IMR-90 (cell line): ENCODE measurements around the gene MACF1. TPM values are rescaled to one million over a fixed set of nuclear protein-coding genes. Genes with fewer than 3 reads are reported as not detected.

ENCODE experiments used
- ATAC-seq: fragments of 200-7000 bp; cut with Tn5 transposase; 2 replicates; pipeline ENCODE4 v1.9.1; 2020; ENCODE audit warnings: low read depth, mild to moderate bottlenecking, moderate library complexity
- BruUV-seq: library from RNA; stranded (reverse); fragments of 400-500 nt; replicated peaks from 2 replicates; lab custom pipeline; 2021; lab: Mats Ljungman, UMichigan
- CTCF ChIA-PET: fragments of 300-600 bp; formaldehyde crosslinking; extraction: SDS; loops from one replicate; lab custom pipeline; 2021; ENCODE audit warnings: antibody characterized with exemption; lab: Yijun Ruan, JAX
- POLR2A ChIA-PET: fragments of 300-600 bp; sonication (Branson Sonifier 250); formaldehyde crosslinking; loops from one replicate; lab custom pipeline; 2022; ENCODE audit warnings: antibody characterized with exemption; ENCODE audit not compliant: unreplicated experiment; lab: Charles Lee
- DNase-seq: peaks from one replicate; pipeline ENCODE4 v3.0.0; 2013
- H2AFZ ChIP-seq: replicated peaks from 2 replicates; pipeline ENCODE3; 2013; ENCODE audit warnings: low read length, mild to moderate bottlenecking; ENCODE audit not compliant: poor library complexity
- H2AK5ac ChIP-seq: 2 replicates; pipeline ENCODE4 v1.6.1; 2013; ENCODE audit warnings: low read depth, low read length, inconsistent platforms
- H2AK9ac ChIP-seq: replicated peaks from 2 replicates; pipeline ENCODE3; 2013; ENCODE audit warnings: mild to moderate bottlenecking, low read depth, low read length, moderate library complexity; ENCODE audit not compliant: poor library complexity
- H2BK120ac ChIP-seq: 2 replicates; pipeline ENCODE4 v1.6.1; 2013; ENCODE audit warnings: low read depth, low read length, inconsistent platforms
- H2BK15ac ChIP-seq: 3 replicates; pipeline ENCODE4 v1.6.1; 2013; ENCODE audit warnings: low read depth, low read length, inconsistent platforms
- H2BK20ac ChIP-seq: 2 replicates; pipeline ENCODE4 v1.6.1; 2013; ENCODE audit warnings: low read depth, mild to moderate bottlenecking, inconsistent platforms, low read length, moderate library complexity
- H2BK5ac ChIP-seq: 2 replicates; pipeline ENCODE4 v1.6.1; 2013; ENCODE audit warnings: mild to moderate bottlenecking, low read depth, low read length, inconsistent platforms; ENCODE audit not compliant: poor library complexity, severe bottlenecking
- H3K14ac ChIP-seq: replicated peaks from 2 replicates; pipeline ENCODE4 v1.6.1; 2013; ENCODE audit warnings: low read depth, low read length, inconsistent platforms
- H3K18ac ChIP-seq: 2 replicates; pipeline ENCODE4 v1.6.1; 2013; ENCODE audit warnings: low read depth, low read length, control low read depth
- H3K23ac ChIP-seq: 2 replicates; pipeline ENCODE4 v1.6.1; 2013; ENCODE audit warnings: low read depth, low read length, inconsistent platforms
- H3K27ac ChIP-seq: 2 replicates; pipeline ENCODE4 v1.5.1; 2013; ENCODE audit warnings: mild to moderate bottlenecking, control low read depth, low read length; ENCODE audit not compliant: insufficient read depth
- H3K27me3 ChIP-seq: 2 replicates; pipeline ENCODE4 v1.6.1; 2013; ENCODE audit warnings: low read length; ENCODE audit not compliant: control insufficient read depth, insufficient read depth
- H3K36me3 ChIP-seq: 2 replicates; pipeline ENCODE4 v1.6.1; 2013; ENCODE audit warnings: low read length, mixed read lengths; ENCODE audit not compliant: control insufficient read depth, insufficient read depth
- H3K4ac ChIP-seq: 2 replicates; pipeline ENCODE4 v1.6.1; 2013; ENCODE audit warnings: low read depth, low read length, inconsistent platforms
- H3K4me1 ChIP-seq: 2 replicates; pipeline ENCODE4 v1.6.1; 2013; ENCODE audit warnings: low read length, mixed read lengths; ENCODE audit not compliant: control insufficient read depth, insufficient read depth
- H3K4me2 ChIP-seq: 2 replicates; pipeline ENCODE4 v1.6.1; 2013; ENCODE audit warnings: low read depth, mild to moderate bottlenecking, control low read depth, low read length, moderate library complexity
- H3K4me3 ChIP-seq: 2 replicates; pipeline ENCODE4 v1.5.1; 2013; ENCODE audit warnings: low read depth, mild to moderate bottlenecking, control low read depth, low read length, moderate library complexity; ENCODE audit not compliant: insufficient read depth
- H3K56ac ChIP-seq: 2 replicates; pipeline ENCODE4 v1.6.1; 2013; ENCODE audit warnings: low read length, inconsistent platforms; ENCODE audit not compliant: insufficient read depth; ENCODE audit errors: extremely low read depth
- H3K79me1 ChIP-seq, 2 experiments: 2 replicates each; pipeline ENCODE4 v1.6.1; 2013; ENCODE audit warnings: low read length in 2 of 2, inconsistent platforms in 1 of 2, low read depth in 1 of 2
- H3K9ac ChIP-seq: 2 replicates; pipeline ENCODE4 v1.6.1; 2013; ENCODE audit warnings: low read depth, low read length, control low read depth
- H3K9me1 ChIP-seq: 2 replicates; pipeline ENCODE4 v1.6.1; 2013; ENCODE audit warnings: low read length, inconsistent platforms; ENCODE audit not compliant: insufficient read depth
- H3K9me3 ChIP-seq: 2 replicates; pipeline ENCODE4 v1.6.1; 2013; ENCODE audit warnings: low read length; ENCODE audit not compliant: control insufficient read depth, insufficient read depth
- H4K20me1 ChIP-seq: 2 replicates; pipeline ENCODE4 v1.6.1; 2013; ENCODE audit warnings: low read length, inconsistent platforms; ENCODE audit not compliant: insufficient read depth
- H4K5ac ChIP-seq: 2 replicates; pipeline ENCODE4 v1.6.1; 2013; ENCODE audit warnings: mild to moderate bottlenecking, low read depth, low read length, control low read depth
- H4K8ac ChIP-seq, 2 experiments: 2 replicates each; pipeline ENCODE4 v1.6.1; 2013; ENCODE audit warnings: low read depth in 2 of 2, low read length in 2 of 2, control low read depth in 1 of 2, inconsistent platforms in 1 of 2
- H4K91ac ChIP-seq: 2 replicates; pipeline ENCODE4 v1.6.1; 2013; ENCODE audit warnings: low read depth, low read length, inconsistent platforms; ENCODE audit not compliant: insufficient read depth
- BHLHE40 ChIP-seq: fragments of 150-350 bp; IDR thresholded peaks from 2 replicates; pipeline ENCODE4 v1.6.1; 2016; ENCODE audit warnings: mild to moderate bottlenecking, low read depth, low read length
- CEBPB ChIP-seq: IDR thresholded peaks from 2 replicates; pipeline ENCODE4 v1.6.1; 2012; ENCODE audit warnings: low read depth, low read length, improper control_type of control experiment
- CHD1 ChIP-seq: IDR thresholded peaks from 2 replicates; pipeline ENCODE4 v1.6.1; 2012; ENCODE audit warnings: low read depth, low read length, improper control_type of control experiment
- CTCF ChIP-seq: conservative IDR thresholded peaks from 2 replicates; pipeline ENCODE4 v1.5.1; 2012; ENCODE audit warnings: mild to moderate bottlenecking, low read depth, low read length, improper control_type of control experiment
- ELK1 ChIP-seq: fragments of 150-350 bp; IDR thresholded peaks from 2 replicates; pipeline ENCODE4 v1.6.1; 2016; ENCODE audit warnings: low read depth, mild to moderate bottlenecking, low read length, moderate library complexity, borderline replicate concordance
- FOS ChIP-seq: fragments of 150-350 bp; IDR thresholded peaks from 2 replicates; pipeline ENCODE4 v1.6.1; 2016; ENCODE audit warnings: low read depth, low read length
- MAZ ChIP-seq: IDR thresholded peaks from 2 replicates; pipeline ENCODE4 v1.6.1; 2012; ENCODE audit warnings: low read depth, mild to moderate bottlenecking, low read length, improper control_type of control experiment, moderate library complexity, borderline replicate concordance
- MXI1 ChIP-seq: IDR thresholded peaks from 2 replicates; pipeline ENCODE4 v1.6.1; 2012; ENCODE audit warnings: low read depth, mild to moderate bottlenecking, low read length, moderate library complexity, borderline replicate concordance
- NFE2L2 ChIP-seq: fragments of 150-350 bp; IDR thresholded peaks from 2 replicates; pipeline ENCODE4 v1.6.1; 2016; ENCODE audit warnings: low read depth, mild to moderate bottlenecking, low read length
- RCOR1 ChIP-seq: IDR thresholded peaks from 2 replicates; pipeline ENCODE4 v1.6.1; 2012; ENCODE audit warnings: mild to moderate bottlenecking, low read length, improper control_type of control experiment; ENCODE audit not compliant: insufficient replicate concordance
- RFX5 ChIP-seq: IDR thresholded peaks from 2 replicates; pipeline ENCODE4 v1.8.0; 2012; ENCODE audit warnings: low read depth, mild to moderate bottlenecking, low read length, moderate library complexity
- USF2 ChIP-seq: fragments of 150-350 bp; IDR thresholded peaks from 2 replicates; pipeline ENCODE4 v1.6.1; 2017; ENCODE audit warnings: mild to moderate bottlenecking, antibody characterized with exemption, low read length, low read depth
- dilution Hi-C: fragments of 300-500 bp; cut with HindIII; formaldehyde crosslinking; loops from one replicate; pipeline ENCODE4 v1.14.3; 2018; ENCODE audit warnings: low sequenced_read_pairs; ENCODE audit not compliant: unreplicated experiment
- in situ Hi-C: fragments of 300-500 bp; cut with MboI; formaldehyde crosslinking; loops from 3 replicates; pipeline ENCODE4 v1.14.3; 2019; ENCODE audit warnings: low sequenced_read_pairs, inconsistent platforms, mixed read lengths
- intact Hi-C: fragments of 100-400 bp; cut with micrococcal nuclease; formaldehyde crosslinking; loops from 2 replicates; pipeline ENCODE4 v1.10.0; 2022
- polyA plus RNA-seq, 3 experiments: library from polyadenylated mRNA; depleted of rRNA; stranded (reverse); fragments of >200 nt; gene quantifications; 2 replicates each; pipeline ENCODE4 v1.2.3, GENCODE V29; 2012; ENCODE audit warnings: low replicate concordance in 1 of 3
- total RNA-seq: library from RNA; depleted of rRNA; stranded (reverse); fragments of >200 nt; gene quantifications from 2 replicates; pipeline ENCODE4 v1.2.3, GENCODE V29; 2012

Gene MACF1
- total and polyA plus RNA-seq, 2 of the 4 experiments (the other 2 are of a cell fraction): 67.6 to 369 TPM

GRCh38 chr1:39470040-39470439 lies 265.5 kb downstream of the MACF1 start:
- Histone ChIP-seq H3K18ac (no peak overlapping the region), H3K36me3 (peaks cover 53% of the 10 kb centered on the region), H3K27me3 (no peaks in the 10 kb centered on the region), H3K4me1 (peaks cover 4% of the 10 kb centered on the region), H3K9ac (no peak overlapping the region), H3K27ac (no peak overlapping the region), H2BK120ac (no peak overlapping the region), H3K4me2 (no peak overlapping the region), H2BK15ac (no peak overlapping the region), H4K20me1 (peaks cover 7% of the 10 kb centered on the region; the same call in 1 of the 2 replicates), H2AFZ (no peak overlapping the region), H3K4ac (no peak overlapping the region), H3K56ac (no peak overlapping the region), H2BK20ac (no peak overlapping the region), H3K4me3 (no peak overlapping the region), H4K91ac (no peak overlapping the region), H3K23ac (no peak overlapping the region), H3K79me1 (peaks cover 28 to 55% of the 10 kb centered on the region in 2 experiments; a peak in 3 of 4 replicates), H3K9me3 (no peaks in the 10 kb centered on the region), H2AK9ac (no peak overlapping the region), H2BK5ac (no peak overlapping the region), H4K5ac (no peak overlapping the region), H3K14ac (no peak overlapping the region), H2AK5ac (no peak overlapping the region), H4K8ac (no peak overlapping the region), H3K9me1 (peaks cover 11% of the 10 kb centered on the region; the same call in 1 of the 2 replicates)
- ATAC-seq (no peak), DNase-seq (no peak)
- POLR2A ChIA-PET: no interaction called here
- BruUV-seq: no TSS peak
- no peak for TF ChIP-seq USF2
- TF ChIP-seq NFE2L2: no peak
- no peak for TF ChIP-seq CHD1
- TF ChIP-seq BHLHE40: no peak
- no peak for TF ChIP-seq CTCF
- TF ChIP-seq ELK1: no peak
- no peak for TF ChIP-seq MXI1
- no peak for TF ChIP-seq FOS
- TF ChIP-seq CEBPB: no peak
- TF ChIP-seq RFX5: no peak
- no peak for TF ChIP-seq MAZ
- TF ChIP-seq RCOR1: no peak
- intact Hi-C loops: no loop called here
- CTCF ChIA-PET: interaction anchor here (0.9 kb wide), 1 partner anchor 378 kb away, joined by 3 read pairs; no protein-coding TSS in a partner anchor
- dilution Hi-C loops: loop anchor here (25.0 kb wide), 1 partner anchor 108 kb away; no protein-coding TSS in a partner anchor
- in situ Hi-C loops: no loop called here
